H1 (cell line): Measurements from ENCODE around the gene NELL1. TPM values are rescaled to one million over a fixed set of nuclear protein-coding genes. Genes with fewer than 3 reads are reported as not detected.

Experiments used
- CTCF ChIA-PET: fragments of 300-600 bp; sonication (Branson Sonifier 250); formaldehyde crosslinking; loops from one replicate; lab custom pipeline; 2021; ENCODE audit not compliant: partially characterized antibody; lab: Charles Lee
- POLR2A ChIA-PET: fragments of 300-600 bp; sonication (Branson Sonifier 250); formaldehyde crosslinking; loops from one replicate; lab custom pipeline; 2021; ENCODE audit warnings: inconsistent platforms; ENCODE audit not compliant: partially characterized antibody; lab: Charles Lee
- DNase-seq, 2 experiments: peaks; one replicate each; pipeline versions ENCODE4 v3.0.0 to v3.0.0-alpha.2; 2010 to 2022; ENCODE audit warnings: low spot score in 2 of 2, low read depth in 1 of 2, mixed read lengths in 1 of 2
- FAIRE-seq: peaks from 2 replicates; lab custom pipeline; 2011; peaks lifted over from hg19 to GRCh38; lab: Jason Lieb, UNC
- H2AFZ ChIP-seq: 2 replicates; pipeline ENCODE4 v1.8.1; 2012; ENCODE audit warnings: low read length, inconsistent platforms
- H2AK5ac ChIP-seq: 2 replicates; pipeline ENCODE4 v1.6.1; 2013; ENCODE audit warnings: low read depth, low read length
- H2BK120ac ChIP-seq: replicated peaks from 2 replicates; pipeline ENCODE3; 2013; ENCODE audit warnings: low read depth, low read length, inconsistent platforms
- H2BK12ac ChIP-seq: 2 replicates; pipeline ENCODE4 v1.6.1; 2013; ENCODE audit warnings: low read depth, low read length
- H2BK15ac ChIP-seq: 2 replicates; pipeline ENCODE4 v1.6.1; 2013; ENCODE audit warnings: low read length
- H2BK20ac ChIP-seq: 2 replicates; pipeline ENCODE4 v1.6.1; 2013; ENCODE audit warnings: low read length
- H2BK5ac ChIP-seq: 2 replicates; pipeline ENCODE4 v1.6.1; 2013; ENCODE audit warnings: low read depth, low read length
- H3K14ac ChIP-seq: 2 replicates; pipeline ENCODE4 v1.6.1; 2013; ENCODE audit warnings: inconsistent platforms; ENCODE audit not compliant: insufficient read length
- H3K18ac ChIP-seq: 2 replicates; pipeline ENCODE4 v1.6.1; 2013; ENCODE audit warnings: low read length; ENCODE audit errors: extremely low read depth
- H3K23ac ChIP-seq: 2 replicates; pipeline ENCODE4 v1.6.1; 2013; ENCODE audit warnings: inconsistent platforms; ENCODE audit not compliant: insufficient read length
- H3K23me2 ChIP-seq: 2 replicates; pipeline ENCODE4 v1.6.1; 2013; ENCODE audit warnings: low read depth, low read length
- H3K27ac ChIP-seq: 2 replicates; pipeline ENCODE4 v1.6.1; 2011; ENCODE audit warnings: low read depth, low read length, inconsistent platforms
- H3K27me3 ChIP-seq, 4 experiments: replicated peaks in 1 of 4; 1 replicate in 1 of 4; 2 replicates in 3 of 4; pipeline versions ENCODE4 v1.6.1 to v1.8.1; 2011 to 2013; ENCODE audit warnings: low read length in 3 of 4, mild to moderate bottlenecking in 3 of 4, inconsistent platforms in 2 of 4, mixed read lengths in 2 of 4, moderate library complexity in 1 of 4; ENCODE audit not compliant: control insufficient read depth in 3 of 4, insufficient read depth in 3 of 4; ENCODE audit errors: extremely low read depth in 1 of 4
- H3K36me3 ChIP-seq, 4 experiments: 2 replicates each; pipeline versions ENCODE4 v1.6.1 to v1.8.1; 2011 to 2013; ENCODE audit warnings: mild to moderate bottlenecking in 4 of 4, low read length in 3 of 4, moderate library complexity in 2 of 4, control low read depth in 1 of 4, inconsistent platforms in 1 of 4; ENCODE audit not compliant: insufficient read depth in 4 of 4, control insufficient read depth in 2 of 4
- H3K4ac ChIP-seq: replicated peaks from 2 replicates; pipeline ENCODE3; 2013; ENCODE audit warnings: low read length, low read depth, mixed read lengths, inconsistent platforms; ENCODE audit not compliant: insufficient read length
- H3K4me1 ChIP-seq, 4 experiments: replicated peaks in 1 of 4; 1 replicate in 1 of 4; 2 replicates in 3 of 4; pipeline versions ENCODE4 v1.6.1 to v1.8.1; 2011 to 2013; ENCODE audit warnings: low read length in 3 of 4, inconsistent platforms in 2 of 4, mixed read lengths in 1 of 4; ENCODE audit not compliant: insufficient read depth in 4 of 4, control insufficient read depth in 3 of 4
- H3K4me2 ChIP-seq, 2 experiments: 2 replicates each; pipeline versions ENCODE4 v1.6.1 to v1.8.1; 2011 to 2013; ENCODE audit warnings: low read depth in 2 of 2, low read length in 2 of 2, control low read depth in 1 of 2, inconsistent platforms in 1 of 2, mild to moderate bottlenecking in 1 of 2; ENCODE audit not compliant: insufficient read depth in 1 of 2
- H3K4me3 ChIP-seq, 4 experiments: fragments of 200-600, 300-600 bp in 1 of 4; sonication (generic), shearing (Covaris generic), sonication (Bioruptor Twin) in 1 of 4; 2 replicates each; pipeline versions ENCODE4 v1.5.1 to v1.8.1; 2011 to 2016; ENCODE audit warnings: low read length in 4 of 4, low read depth in 3 of 4, control low read depth in 2 of 4, inconsistent platforms in 2 of 4, mild to moderate bottlenecking in 2 of 4, mixed read lengths in 1 of 4, moderate library complexity in 1 of 4; ENCODE audit not compliant: insufficient read depth in 2 of 4; ENCODE audit errors: extremely low read depth in 1 of 4
- H3K56ac ChIP-seq: replicated peaks from 2 replicates; pipeline ENCODE3; 2013; ENCODE audit warnings: low read depth, mild to moderate bottlenecking, mixed read lengths, low read length, inconsistent platforms; ENCODE audit not compliant: insufficient read length
- H3K79me1 ChIP-seq: 2 replicates; pipeline ENCODE4 v1.6.1; 2013; ENCODE audit warnings: low read depth, low read length, control low read depth
- H3K79me2 ChIP-seq, 2 experiments: 2 replicates each; pipeline versions ENCODE4 v1.6.1 to v1.8.1; 2012 to 2013; ENCODE audit warnings: low read length in 2 of 2, mild to moderate bottlenecking in 2 of 2, inconsistent platforms in 1 of 2; ENCODE audit not compliant: insufficient read depth in 2 of 2, control insufficient read depth in 1 of 2
- H3K9ac ChIP-seq, 4 experiments: replicated peaks in 1 of 4; 1 replicate in 1 of 4; 2 replicates in 3 of 4; pipeline versions ENCODE4 v1.6.1 to v1.8.1; 2011 to 2013; ENCODE audit warnings: low read depth in 3 of 4, low read length in 3 of 4, control low read depth in 2 of 4, mild to moderate bottlenecking in 2 of 4, moderate library complexity in 2 of 4, inconsistent platforms in 1 of 4; ENCODE audit errors: extremely low read depth in 1 of 4
- H3K9me3 ChIP-seq, 2 experiments: 2 replicates each; pipeline versions ENCODE4 v1.6.1 to v1.8.1; 2012 to 2013; ENCODE audit warnings: mild to moderate bottlenecking in 2 of 2, moderate library complexity in 2 of 2, control low read depth in 1 of 2, inconsistent platforms in 1 of 2, low read depth in 1 of 2, low read length in 1 of 2, mixed read lengths in 1 of 2; ENCODE audit not compliant: insufficient read depth in 2 of 2
- H4K20me1 ChIP-seq, 2 experiments: replicated peaks in 1 of 2; 2 replicates each; pipeline versions ENCODE3 to v1.8.1; 2011 to 2013; ENCODE audit warnings: inconsistent platforms in 2 of 2, low read length in 2 of 2, mild to moderate bottlenecking in 1 of 2; ENCODE audit not compliant: insufficient read depth in 2 of 2, control insufficient read depth in 1 of 2
- H4K5ac ChIP-seq: 2 replicates; pipeline ENCODE4 v1.6.1; 2013; ENCODE audit warnings: low read length, low read depth, mixed read lengths, inconsistent platforms; ENCODE audit not compliant: insufficient read length
- H4K8ac ChIP-seq: 2 replicates; pipeline ENCODE4 v1.8.0; 2013; ENCODE audit warnings: mild to moderate bottlenecking, moderate library complexity, low read length, inconsistent platforms; ENCODE audit not compliant: insufficient read depth; ENCODE audit errors: extremely low read depth
- H4K91ac ChIP-seq: replicated peaks from 2 replicates; pipeline ENCODE3; 2013; ENCODE audit warnings: low read length, mixed read lengths, inconsistent platforms; ENCODE audit not compliant: insufficient read length
- CHD2 ChIP-seq: IDR thresholded peaks from 2 replicates; pipeline ENCODE4 v1.6.1; 2012; ENCODE audit warnings: low read length, improper control_type of control experiment
- TEAD4 ChIP-seq: IDR thresholded peaks from 2 replicates; pipeline ENCODE4 v1.6.1; 2012; ENCODE audit warnings: low read depth, low read length, inconsistent platforms, mixed read lengths
- WGBS, 2 experiments: shearing (Covaris generic) in 1 of 2; methylation state at CpG; one replicate each; pipeline versions ENCODE4 v1.1.6 to v1.1.7; 2013 to 2015; ENCODE audit warnings: low lambda C conversion rate in 2 of 2, mixed read lengths in 2 of 2, inconsistent platforms in 1 of 2, low coverage in 1 of 2, missing lambda C conversion rate in 1 of 2; ENCODE audit not compliant: insufficient replicate concordance in 2 of 2, insufficient coverage in 1 of 2, insufficient read length in 1 of 2; ENCODE audit errors: extremely low coverage in 1 of 2, missing lambda C conversion rate in 1 of 2; 5-methylcytosine and 5-hydroxymethylcytosine counted together
- polyA plus RNA-seq, 7 experiments: library from polyadenylated mRNA; depleted of rRNA in 3 of 7; stranded (reverse) in 5 of 7; unstranded in 2 of 7; fragments of >200 nt in 5 of 7; fragments of 200-250 nt in 2 of 7; gene quantifications; 1 replicate in 5 of 7; 2 replicates in 1 of 7; 4 replicates in 1 of 7; pipeline versions ENCODE4 v1.2.1 to v1.2.3, GENCODE V29; 2011 to 2013; ENCODE audit warnings: missing spikeins in 2 of 7, mixed read lengths in 2 of 7
- total RNA-seq: library from RNA; stranded (reverse); fragmentation: NEBNext Ultra II Directional; extraction: Animal tissue kit (Norgen Biotek cat#: 25700); gene quantifications from 2 replicates; pipeline ENCODE4 v1.2.1, GENCODE V29; 2021

NELL1 gene
- total and polyA plus RNA-seq, 2 of the 8 experiments (the other 6 are each of a cell fraction or from before 2014, with no cell fraction given) = 0.21 TPM; not detected in 1

DNA sequence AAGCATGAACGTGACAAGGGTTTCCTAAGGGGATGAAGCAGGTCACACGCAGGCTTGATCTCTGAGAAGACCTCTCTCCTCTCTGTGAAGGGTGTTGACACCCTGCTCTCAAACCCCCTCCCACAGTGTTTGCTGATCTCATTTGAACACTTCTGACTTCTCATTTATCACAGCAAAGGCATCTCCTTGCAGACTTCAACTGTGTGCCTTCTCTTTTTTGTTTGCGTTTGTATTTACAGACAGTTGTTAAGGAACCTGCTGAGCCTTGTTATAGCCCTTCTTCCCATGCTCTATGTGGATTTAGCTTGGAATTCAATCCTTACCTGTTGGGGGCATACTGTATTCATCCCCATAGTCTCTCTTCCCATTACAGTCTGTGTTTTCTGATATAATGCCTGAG, 206.5 kb downstream of the NELL1 start:
- H2AFZ ChIP-seq = no peak overlapping the region
- no peak overlapping the region for H3K18ac ChIP-seq
- no peaks in the 10 kb centered on the region for H3K23me2 ChIP-seq
- H4K5ac ChIP-seq = no peak overlapping the region
- H3K79me2 ChIP-seq = no peaks in the 10 kb centered on the region
- no peak overlapping the region for H3K56ac ChIP-seq
- H4K20me1 ChIP-seq = no peaks in the 10 kb centered on the region
- no peaks in the 10 kb centered on the region for H3K36me3 ChIP-seq
- H2BK15ac ChIP-seq = no peak overlapping the region
- no peak overlapping the region for H3K23ac ChIP-seq
- FAIRE-seq = no peak
- no peak overlapping the region for H4K8ac ChIP-seq
- no peaks in the 10 kb centered on the region for H3K9me3 ChIP-seq
- no peak overlapping the region for H2BK5ac ChIP-seq
- H2BK12ac ChIP-seq = no peak overlapping the region
- no peak overlapping the region for H3K4ac ChIP-seq
- no peaks in the 10 kb centered on the region for H3K27me3 ChIP-seq
- no peak overlapping the region for H4K91ac ChIP-seq
- no peak overlapping the region for H2BK120ac ChIP-seq
- no peak overlapping the region for H3K27ac ChIP-seq
- H3K4me2 ChIP-seq = 0 out of 4 replicates have a peak overlapping the region, but pooled peaks of 1 of the 2 experiments have one; percentile 22
- no peak overlapping the region for H3K9ac ChIP-seq
- ChIA-PET CTCF (interaction anchor here (1.2 to 1.4 kb wide), 4 partner anchors 94 to 447 kb away, joined by 3 to 4 read pairs (median 3); no protein-coding TSS in a partner anchor), POLR2A (no interaction called here)
- H3K14ac ChIP-seq = no peak overlapping the region
- no peaks in the 10 kb centered on the region for H3K79me1 ChIP-seq
- no peak for DNase-seq
- H3K4me1 ChIP-seq = peaks cover 0 to 7% (median 3%) of the 10 kb centered on the region in 4 experiments; a peak in 2 of 7 replicates
- WGBS, 2 experiments = 57% methylated on average over 3 of the region's 3 CpGs; no CpG with 5 or more reads in 1 of the 2 experiments
- no peak overlapping the region for H2BK20ac ChIP-seq
- H3K4me3 ChIP-seq = no peak overlapping the region
- no peak overlapping the region for H2AK5ac ChIP-seq
- TF ChIP-seq TEAD4 = peak; percentile 57; the same call in 1 of the 2 replicates
- no peak for TF ChIP-seq CHD2
